B cell (primary cell): Measurements from ENCODE around the gene AGPAT3. TPM values are rescaled to one million over a fixed set of nuclear protein-coding genes. Genes with fewer than 3 reads are reported as not detected.

Experiments used
- ATAC-seq: fragments of 200-7000 bp; cut with Tn5 transposase; one replicate; pipeline ENCODE4 v1.10.0; 2021; ENCODE audit warnings: low read depth, mild to moderate bottlenecking, moderate number of reproducible peaks, moderate library complexity
- CTCF ChIA-PET: fragments of 350-600 bp; sonication (Branson Sonifier 250); formaldehyde crosslinking; loops from one replicate; lab custom pipeline; 2021; ENCODE audit warnings: antibody characterized with exemption, inconsistent platforms; lab: Charles Lee
- POLR2A ChIA-PET: fragments of 350-600 bp; sonication (Branson Sonifier 250); formaldehyde crosslinking; loops from one replicate; lab custom pipeline; 2021; ENCODE audit warnings: antibody characterized with exemption; lab: Charles Lee
- DNase-seq: peaks from one replicate; pipeline ENCODE4 v3.0.0; 2013
- H2AFZ ChIP-seq: 2 replicates; pipeline ENCODE4 v1.6.1; 2012; ENCODE audit warnings: mild to moderate bottlenecking, low read depth, low read length; ENCODE audit not compliant: insufficient read depth, poor library complexity, severe bottlenecking
- H3K27ac ChIP-seq, 2 donors: 1 replicate in 1 of 2; 2 replicates in 1 of 2; pipeline ENCODE4 v1.5.1; 2012 to 2013; ENCODE audit warnings: low read length in 2 of 2, mild to moderate bottlenecking in 2 of 2, moderate library complexity in 1 of 2
- H3K27me3 ChIP-seq, 4 experiments: fragments of 200-600 bp in 1 of 4; sonication (generic) in 1 of 4; replicated peaks in 1 of 4; 1 replicate in 2 of 4; 2 replicates in 2 of 4; pipeline versions ENCODE4 v1.6.1 to v1.7.0; 2013 to 2016; ENCODE audit warnings: low read length in 3 of 4, mild to moderate bottlenecking in 2 of 4, mixed read lengths in 1 of 4, moderate library complexity in 1 of 4; ENCODE audit not compliant: insufficient read depth in 4 of 4, control insufficient read depth in 3 of 4; ENCODE audit errors: control extremely low read depth in 1 of 4
- H3K36me3 ChIP-seq, 2 experiments: replicated peaks in 1 of 2; 1 replicate in 1 of 2; 2 replicates in 1 of 2; pipeline versions ENCODE4 v1.6.1 to v1.7.1; 2013; ENCODE audit warnings: low read length in 1 of 2; ENCODE audit not compliant: insufficient read depth in 2 of 2, control insufficient read depth in 1 of 2; ENCODE audit errors: control extremely low read depth in 1 of 2, extremely low read depth in 1 of 2
- H3K4me1 ChIP-seq, 2 donors: fragments of 200-600 bp in 1 of 2; sonication (generic) in 1 of 2; 1 replicate in 1 of 2; 2 replicates in 1 of 2; pipeline versions ENCODE4 v1.5.1 to v1.6.1; 2013 to 2017; ENCODE audit warnings: low read length in 2 of 2; ENCODE audit not compliant: control insufficient read depth in 2 of 2, insufficient read depth in 2 of 2
- H3K4me2 ChIP-seq: replicated peaks from 2 replicates; pipeline ENCODE3; 2012; ENCODE audit warnings: mild to moderate bottlenecking, low read depth, low read length; ENCODE audit not compliant: poor library complexity, severe bottlenecking
- H3K4me3 ChIP-seq, 5 experiments: fragments of 200-600 bp in 1 of 5; sonication (generic) in 1 of 5; 1 replicate in 3 of 5; 2 replicates in 2 of 5; pipeline versions ENCODE4 v1.5.1 to v1.7.0; 2011 to 2016; ENCODE audit warnings: low read length in 4 of 5, mild to moderate bottlenecking in 4 of 5, low read depth in 2 of 5, control low read depth in 1 of 5, moderate library complexity in 1 of 5; ENCODE audit not compliant: insufficient read depth in 1 of 5; ENCODE audit errors: control extremely low read depth in 1 of 5, extremely low read depth in 1 of 5
- H3K79me2 ChIP-seq: fragments of 200-600 bp; sonication (generic); one replicate; pipeline ENCODE4 v1.6.0; 2016; ENCODE audit warnings: low read length; ENCODE audit not compliant: control insufficient read depth, insufficient read depth
- H3K9ac ChIP-seq: fragments of 200-600 bp; sonication (generic); 2 replicates; pipeline ENCODE4 v1.6.1; 2017; ENCODE audit warnings: mild to moderate bottlenecking, low read length, moderate library complexity
- H3K9me3 ChIP-seq, 3 donors: one replicate each; pipeline versions ENCODE4 v1.6.1 to v1.7.1; 2013; ENCODE audit warnings: low read length in 2 of 3; ENCODE audit not compliant: control insufficient read depth in 2 of 3, insufficient read depth in 1 of 3; ENCODE audit errors: control extremely low read depth in 1 of 3
- H4K20me1 ChIP-seq: 2 replicates; pipeline ENCODE4 v1.6.0; 2012; ENCODE audit warnings: mild to moderate bottlenecking, low read length; ENCODE audit not compliant: insufficient read depth, control insufficient read depth, poor library complexity, severe bottlenecking
- H3K27ac Mint-ChIP-seq: one replicate; pipeline ENCODE4 v1.8.0; 2021; ENCODE audit warnings: mixed read lengths
- H3K27me3 Mint-ChIP-seq: one replicate; pipeline ENCODE4 v1.8.0; 2021; ENCODE audit warnings: mixed read lengths
- H3K4me1 Mint-ChIP-seq: one replicate; pipeline ENCODE4 v1.8.0; 2021; ENCODE audit warnings: mixed read lengths
- H3K4me3 Mint-ChIP-seq: one replicate; pipeline ENCODE4 v1.8.0; 2021; ENCODE audit warnings: mixed read lengths
- H3K9me3 Mint-ChIP-seq: one replicate; pipeline ENCODE4 v1.8.0; 2022; ENCODE audit warnings: mixed read lengths; ENCODE audit not compliant: insufficient read depth
- CTCF ChIP-seq: fragments of 200-600 bp; IDR thresholded peaks from one replicate; pipeline ENCODE4 v1.8.0; 2022; ENCODE audit warnings: antibody characterized with exemption, mild to moderate bottlenecking
- EZH2 ChIP-seq: IDR thresholded peaks from 2 replicates; pipeline ENCODE4 v1.6.1; 2012; ENCODE audit warnings: borderline replicate concordance, low read depth, mild to moderate bottlenecking, moderate library complexity, low read length; ENCODE audit not compliant: insufficient read depth, poor library complexity, severe bottlenecking
- WGBS: methylation state at CpG from one replicate; pipeline ENCODE4 v1.1.5; 2013; ENCODE audit warnings: missing lambda C conversion rate; ENCODE audit not compliant: insufficient coverage; 5-methylcytosine and 5-hydroxymethylcytosine counted together
- intact Hi-C: fragments of 100-400 bp; cut with micrococcal nuclease; formaldehyde crosslinking; loops from one replicate; pipeline ENCODE4 v1.10.0; 2022
- polyA plus RNA-seq: library from polyadenylated mRNA; depleted of rRNA; stranded (reverse); fragments of >200 nt; gene quantifications from 2 replicates; pipeline ENCODE4 v1.2.3, GENCODE V29; 2012
- total RNA-seq, 2 donors: library from RNA; stranded (reverse); fragments of 120-200 nt in 1 of 2; gene quantifications; 1 replicate in 1 of 2; 2 replicates in 1 of 2; pipeline versions ENCODE4 v1.2.3 to v1.2.4, GENCODE V29; 2013 to 2022

The AGPAT3 gene
- total and polyA plus RNA-seq, 2 donors (not counting 1 experiment from before 2014, with no cell fraction given), result 14.3 to 49.3 TPM

- no peaks in the 10 kb centered on the region for H3K27me3 ChIP-seq
- WGBS, result 71% methylated on average over 22 of the region's 25 CpGs
- Mint-ChIP-seq H3K9me3 (no peaks in the 10 kb centered on the region), H3K4me3 (no peak overlapping the region), H3K27ac (no peak overlapping the region), H3K27me3 (no peaks in the 10 kb centered on the region), H3K4me1 (peaks cover 13% of the 10 kb centered on the region)
- peaks cover 4 to 12% of the 10 kb centered on the region in 2 experiments for H3K36me3 ChIP-seq
- H3K27ac ChIP-seq, result no peak overlapping the region
- no peak overlapping the region for H2AFZ ChIP-seq
- no peaks in the 10 kb centered on the region for H3K9me3 ChIP-seq
- H4K20me1 ChIP-seq, result peaks cover 84% of the 10 kb centered on the region
- peaks cover 50% of the 10 kb centered on the region for H3K79me2 ChIP-seq
- no peak for TF ChIP-seq CTCF
- no peak for TF ChIP-seq EZH2
- no peak overlapping the region for H3K9ac ChIP-seq
- H3K4me1 ChIP-seq, result no peaks in the 10 kb centered on the region
- no peak overlapping the region for H3K4me3 ChIP-seq
- ChIA-PET CTCF (interaction anchor here (0.8 to 2.0 kb wide), 2 partner anchors 11 to 45 kb away, joined by 4 to 6 read pairs; no protein-coding TSS in a partner anchor), POLR2A (interaction anchor here (0.6 kb wide), 1 partner anchor 69 kb away, joined by 6 read pairs; no protein-coding TSS in a partner anchor)
- H3K4me2 ChIP-seq, result no peak overlapping the region
- intact Hi-C loops, result no loop called here
- DNase-seq, result no peak
- ATAC-seq, result peak; percentile 74
These were observed 65.2 kb downstream of the AGPAT3 start for GRCh38 chr21:43930074-43930847.

- no peak overlapping the region for H3K4me3 ChIP-seq
- TF ChIP-seq CTCF (no peak), EZH2 (no peak)
- peaks cover 4 to 12% of the 10 kb centered on the region in 2 experiments for H3K36me3 ChIP-seq
- intact Hi-C loops, result no loop called here
- H3K27ac Mint-ChIP-seq, result no peak overlapping the region
- H3K4me1 Mint-ChIP-seq, result peaks cover 13% of the 10 kb centered on the region
- no peak overlapping the region for H3K4me2 ChIP-seq
- peaks cover 85% of the 10 kb centered on the region for H4K20me1 ChIP-seq
- no peak overlapping the region for H2AFZ ChIP-seq
- ATAC-seq, result no peak
- ChIA-PET CTCF (interaction anchor here (0.8 to 2.0 kb wide), 2 partner anchors 12 to 45 kb away, joined by 4 to 6 read pairs; no protein-coding TSS in a partner anchor), POLR2A (interaction anchor here (0.6 kb wide), 2 partner anchors 70 to 372 kb away, joined by 4 to 6 read pairs; no protein-coding TSS in a partner anchor)
- no peaks in the 10 kb centered on the region for H3K27me3 Mint-ChIP-seq
- no peaks in the 10 kb centered on the region for H3K9me3 ChIP-seq
- no peaks in the 10 kb centered on the region for H3K4me1 ChIP-seq
- WGBS, result 83% methylated on average over 16 of the region's 18 CpGs
- peaks cover 44% of the 10 kb centered on the region for H3K79me2 ChIP-seq
- H3K9me3 Mint-ChIP-seq, result no peaks in the 10 kb centered on the region
- no peak overlapping the region for H3K9ac ChIP-seq
- DNase-seq, result no peak
- no peaks in the 10 kb centered on the region for H3K27me3 ChIP-seq
- H3K4me3 Mint-ChIP-seq, result no peak overlapping the region
- no peak overlapping the region for H3K27ac ChIP-seq
These were observed 65.9 kb downstream of the AGPAT3 start for GRCh38 chr21:43930848-43931375.
